NCI-H2029 (cell line): ENCODE measurements around the gene PNMA8C.
"Not testable (repeated sequence)": the region's sequence is repeated elsewhere in the genome, so short reads cannot be mapped to it uniquely, and the experiment has no call there.

Experiments used
- DNase-seq: peaks from one replicate; lab custom pipeline; 2025; lab: John Stamatoyannopoulos, UW

PNMA8C gene

DNA sequence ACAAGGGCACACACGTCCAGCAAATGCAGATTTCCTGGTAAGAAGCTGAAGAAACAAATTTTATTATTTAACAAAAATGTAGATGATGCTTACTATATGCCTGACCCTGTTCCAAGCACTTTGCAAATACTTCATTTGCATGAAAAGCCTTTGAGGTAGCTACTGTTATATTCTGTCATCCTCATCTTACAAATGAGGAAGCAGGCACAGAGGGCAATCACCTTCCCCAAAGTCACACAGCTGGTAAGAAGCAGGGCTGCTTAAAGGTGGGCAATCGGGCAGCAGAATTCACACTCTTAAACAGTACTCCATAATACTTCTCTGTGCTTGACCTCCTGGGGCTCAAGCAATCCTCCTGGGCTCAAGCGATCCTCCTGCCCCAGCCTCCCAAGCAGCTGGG, 18.3 kb upstream of the PNMA8C start:
- DNase-seq = no peak

DNA sequence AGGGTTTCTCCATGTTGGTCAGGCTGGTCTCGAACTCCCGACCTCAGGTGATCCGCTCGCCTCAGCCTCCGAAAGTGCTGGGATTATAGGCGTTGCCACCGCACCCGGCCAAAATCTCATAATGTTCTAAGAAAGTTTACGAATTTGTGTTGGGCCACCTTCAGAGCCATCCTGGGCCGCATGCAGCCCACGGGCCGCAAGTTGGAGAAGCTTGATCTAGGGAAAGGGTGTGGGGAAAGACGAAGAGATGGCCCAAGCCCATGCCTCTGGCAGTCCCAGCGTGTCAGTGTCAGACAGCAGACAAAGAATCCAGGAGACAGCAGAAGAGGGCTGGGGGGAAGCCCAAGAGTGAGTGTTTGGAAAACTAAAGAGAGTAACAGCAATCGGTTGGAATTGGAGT, 17.3 kb upstream of the PNMA8C start:
- no peak for DNase-seq

DNA sequence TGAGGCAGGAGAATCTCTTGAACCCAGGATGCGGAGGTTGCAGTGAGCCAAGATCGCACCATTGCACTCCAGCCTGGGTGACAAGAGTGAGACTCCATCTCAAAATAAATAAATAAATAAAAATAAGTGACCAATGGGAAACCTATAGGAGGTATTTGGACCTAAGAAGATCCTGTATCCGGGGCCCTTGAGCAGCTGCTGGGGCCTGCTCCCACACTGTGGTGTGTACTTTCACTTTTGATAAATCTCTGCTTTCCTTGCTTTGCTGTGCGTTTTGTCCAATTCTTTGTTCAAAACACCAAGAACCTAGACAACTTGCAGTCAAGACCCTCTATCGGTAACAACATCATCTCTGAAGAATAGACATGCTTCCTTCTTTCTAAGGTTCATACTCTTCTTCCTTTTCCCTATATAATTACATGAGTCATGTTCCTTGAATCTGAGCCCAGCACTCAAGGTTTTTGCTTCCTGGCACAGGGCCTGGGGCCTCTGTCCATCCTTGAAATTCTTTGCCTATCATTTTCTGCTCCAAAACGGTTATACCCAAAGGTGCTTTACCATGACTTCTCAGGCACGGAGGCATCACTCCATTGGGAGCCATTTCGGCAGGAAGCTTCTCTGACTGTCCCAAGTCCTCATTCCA, 14.2 kb upstream of the PNMA8C start:
- no peak for DNase-seq

DNA sequence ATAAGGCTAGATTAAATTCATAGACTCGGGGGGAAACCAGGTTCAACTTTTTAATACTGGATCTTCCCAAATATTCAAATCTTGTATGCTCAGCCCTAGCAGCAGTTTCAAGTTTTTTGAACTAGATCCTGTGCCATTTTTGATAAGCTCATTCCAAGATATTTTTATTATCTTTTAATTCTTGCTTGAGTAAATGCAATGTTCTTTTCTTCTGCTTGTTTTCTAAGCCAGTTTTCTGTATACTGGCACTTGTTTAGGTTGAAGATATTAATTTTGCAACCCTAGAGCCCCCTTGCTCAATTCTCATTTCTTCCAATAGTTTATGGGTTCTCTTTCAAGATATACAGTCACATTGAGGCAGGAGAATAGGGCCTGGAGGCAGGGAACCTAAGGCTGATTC, 13.1 kb upstream of the PNMA8C start:
- DNase-seq = no peak

DNA sequence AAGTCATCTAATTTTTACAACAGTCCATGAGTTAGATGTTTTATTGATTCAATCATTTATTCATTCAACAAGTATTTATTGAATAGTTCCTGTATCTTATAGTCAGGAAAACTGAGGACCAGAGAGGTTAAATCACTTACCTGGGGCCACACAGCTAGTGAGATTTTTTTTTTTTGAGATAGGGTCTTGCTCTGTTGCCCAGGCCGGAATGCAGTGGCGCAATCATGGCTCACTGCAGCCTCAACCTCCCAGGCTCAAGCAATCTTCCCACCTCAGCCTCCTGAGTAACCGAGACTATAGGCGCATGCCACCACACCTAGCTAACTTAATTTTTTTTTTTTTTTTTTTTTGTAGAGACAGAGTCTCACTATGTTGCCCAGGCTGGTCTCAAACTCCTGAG, 7.0 kb upstream of the PNMA8C start:
- DNase-seq = not testable (repeated sequence)

DNA sequence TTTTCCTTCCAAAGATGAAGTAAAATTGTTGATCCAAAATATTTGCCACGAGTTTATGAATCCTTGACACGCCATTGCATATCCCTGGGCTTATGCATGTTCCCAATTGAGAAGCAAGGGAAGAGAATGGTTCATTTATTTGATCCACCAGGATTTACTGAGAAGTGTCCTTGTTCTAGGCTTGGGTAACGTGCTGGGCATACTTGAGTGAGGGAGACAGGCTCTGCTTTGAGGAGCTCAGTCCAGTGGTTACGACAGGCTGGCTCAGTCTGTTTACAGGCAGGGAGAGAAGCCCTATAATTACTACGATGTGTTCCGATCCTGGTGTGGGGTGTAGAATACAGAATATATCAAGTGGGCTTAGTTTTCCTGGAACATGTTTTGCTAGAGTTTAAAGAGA, 6.3 kb upstream of the PNMA8C start:
- no peak for DNase-seq

DNA sequence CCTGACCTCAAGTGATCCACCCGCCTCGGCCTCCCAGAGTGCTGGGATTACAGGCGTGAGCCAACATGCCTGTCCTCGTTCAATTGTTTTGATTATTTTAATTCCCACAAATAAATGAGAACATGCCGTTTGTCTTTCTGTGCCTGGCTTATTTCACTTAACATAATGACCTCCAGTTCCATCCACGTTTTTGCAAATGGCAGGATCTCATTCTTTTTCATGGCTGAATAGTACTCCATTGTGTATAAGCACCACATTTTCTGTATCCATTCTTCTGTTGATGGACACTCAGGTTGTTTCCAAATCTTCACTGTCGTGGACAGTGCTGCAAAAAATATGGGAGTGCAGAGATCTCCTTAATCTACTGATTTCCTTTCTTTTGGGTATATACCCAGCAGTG, 4.7 kb upstream of the PNMA8C start:
- not testable (repeated sequence) for DNase-seq

DNA sequence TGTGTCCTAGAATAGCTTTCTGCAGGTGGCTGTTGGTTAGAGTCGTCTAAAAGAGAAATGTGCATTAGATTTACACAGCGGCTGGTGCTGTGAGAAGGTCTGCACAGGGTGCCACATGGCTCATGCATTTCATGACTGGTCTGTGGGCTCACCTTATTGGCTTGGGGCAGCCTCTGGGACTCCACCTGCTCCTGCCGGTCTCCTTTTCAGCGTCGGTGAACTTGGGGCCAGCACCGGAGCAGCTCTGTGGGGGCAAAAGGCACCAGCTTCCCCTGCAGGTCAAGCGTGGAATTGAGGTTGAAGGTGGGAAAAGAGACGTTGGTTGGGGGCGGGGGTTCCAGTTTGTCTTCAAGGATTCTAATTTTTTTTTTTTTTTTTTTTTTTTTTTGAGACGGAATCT, 3.1 kb upstream of the PNMA8C start:
- DNase-seq = no peak

DNA sequence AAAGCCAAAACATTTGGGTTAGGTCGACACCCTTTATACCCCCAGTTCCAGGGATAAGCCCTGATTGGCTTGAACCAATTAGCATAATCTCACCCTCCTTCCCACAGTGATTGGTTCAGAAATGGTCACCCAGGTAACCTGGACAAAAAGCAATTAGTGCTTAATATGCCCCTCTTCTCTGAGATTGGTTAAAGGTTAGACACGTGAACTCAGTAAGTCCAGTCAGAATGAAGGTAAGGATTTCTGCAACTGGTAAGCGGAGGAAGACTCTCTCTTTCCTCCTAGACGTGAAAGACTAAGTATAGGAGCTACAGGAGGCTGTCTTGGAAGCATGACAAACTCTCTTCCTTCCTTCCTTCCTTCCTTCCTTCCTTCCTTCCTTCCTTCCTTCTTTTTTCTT, 1.3 kb upstream of the PNMA8C start:
- no peak for DNase-seq

DNA sequence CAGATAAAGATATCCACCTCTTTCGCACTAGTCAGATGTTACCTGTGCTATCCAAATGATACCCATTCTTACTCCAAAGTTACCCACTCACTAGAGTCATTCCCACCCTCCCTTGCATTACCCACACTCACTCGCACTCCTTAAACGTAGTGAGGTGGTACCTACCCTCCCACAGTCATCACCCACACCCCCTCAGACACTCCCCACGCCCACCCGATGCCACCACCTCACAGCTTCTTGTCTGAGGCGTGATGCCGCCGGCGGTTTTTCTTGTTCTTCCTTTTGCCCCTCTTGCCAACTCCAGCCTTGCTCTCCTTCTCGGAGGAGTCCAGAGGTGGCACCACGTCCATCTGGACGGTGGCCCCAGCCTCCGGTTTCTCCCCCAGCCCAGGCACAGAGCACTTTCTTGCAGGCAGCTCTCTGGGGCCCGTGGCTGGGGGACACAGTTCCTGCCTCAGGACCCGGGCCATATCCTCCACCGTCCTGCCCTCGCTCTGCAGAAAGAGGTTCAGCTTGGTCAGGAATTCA, 1.2 kb downstream of the PNMA8C start:
- DNase-seq = no peak

DNA sequence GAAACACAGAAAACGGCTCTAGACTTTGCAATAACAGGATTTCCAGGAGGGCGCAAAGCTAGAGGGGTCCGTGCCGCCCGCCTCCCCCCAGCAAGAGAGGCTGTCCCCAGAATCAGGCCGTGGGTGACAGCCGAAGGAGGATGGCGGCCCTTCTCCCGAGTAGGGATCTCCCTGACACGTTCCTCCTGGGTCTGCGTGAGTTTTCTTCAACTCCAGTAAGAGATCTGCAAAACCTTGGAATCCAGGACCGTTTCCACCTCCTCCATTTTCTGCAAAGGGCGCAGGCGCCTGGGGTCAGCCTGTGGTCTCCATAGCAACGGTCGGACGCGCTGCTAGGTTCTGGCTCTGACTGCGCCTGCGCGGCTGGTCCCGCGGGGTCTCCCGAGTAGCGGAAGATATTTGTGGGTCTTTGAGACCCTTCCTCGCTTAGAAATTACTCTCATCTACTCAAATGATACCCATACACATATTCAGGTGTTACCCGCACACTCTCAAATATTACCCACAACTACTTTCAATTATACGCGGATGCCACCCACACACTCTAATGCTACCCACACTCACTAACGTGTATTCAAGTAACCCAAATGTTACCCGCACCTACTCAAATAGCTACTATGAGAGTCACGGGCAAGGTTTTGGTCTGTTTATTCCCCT, 2.1 kb downstream of the PNMA8C start:
- DNase-seq = peak; percentile 73

DNA sequence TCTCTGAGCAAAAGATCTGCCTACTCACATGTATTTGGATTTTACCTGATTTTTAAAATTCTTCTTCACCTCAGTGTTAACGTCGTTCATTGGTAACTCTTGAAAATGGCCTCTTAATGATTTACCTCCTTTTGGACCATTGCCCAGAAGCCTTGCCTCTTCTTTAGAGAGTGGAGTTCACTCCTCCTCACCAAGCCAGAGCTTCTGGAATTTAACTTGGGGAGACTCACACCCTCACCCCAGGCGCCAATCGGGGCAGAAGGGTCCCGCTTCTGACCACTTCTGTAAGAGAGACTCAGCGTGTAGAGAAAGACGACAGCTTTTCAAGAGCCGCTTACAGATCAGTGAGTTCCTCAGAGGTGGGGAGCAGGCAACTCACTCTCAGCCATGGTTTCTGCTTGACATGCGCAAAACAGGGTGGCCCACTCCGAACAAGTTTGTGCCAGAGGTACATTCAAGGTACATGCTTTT, 2.7 kb downstream of the PNMA8C start:
- no peak for DNase-seq

DNA sequence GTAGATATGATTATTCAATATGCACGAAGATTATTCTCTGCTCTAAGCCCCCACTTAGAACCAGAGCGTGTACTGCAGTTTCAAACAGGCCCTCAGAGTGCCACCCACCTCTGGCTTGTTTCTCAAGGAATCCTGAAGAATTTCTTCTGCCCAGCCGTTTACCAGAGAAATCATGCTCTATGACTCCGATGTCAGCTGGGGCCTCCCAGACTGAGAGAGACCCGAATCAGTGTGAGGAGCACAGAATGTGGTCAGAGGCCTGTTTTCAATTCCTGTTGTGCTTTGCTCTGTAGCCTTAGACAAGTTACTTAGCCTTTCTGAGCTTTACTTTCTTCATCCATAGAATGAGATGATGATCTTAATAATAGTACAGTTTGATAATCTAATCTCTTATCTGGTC, 5.5 kb downstream of the PNMA8C start:
- DNase-seq = no peak

DNA sequence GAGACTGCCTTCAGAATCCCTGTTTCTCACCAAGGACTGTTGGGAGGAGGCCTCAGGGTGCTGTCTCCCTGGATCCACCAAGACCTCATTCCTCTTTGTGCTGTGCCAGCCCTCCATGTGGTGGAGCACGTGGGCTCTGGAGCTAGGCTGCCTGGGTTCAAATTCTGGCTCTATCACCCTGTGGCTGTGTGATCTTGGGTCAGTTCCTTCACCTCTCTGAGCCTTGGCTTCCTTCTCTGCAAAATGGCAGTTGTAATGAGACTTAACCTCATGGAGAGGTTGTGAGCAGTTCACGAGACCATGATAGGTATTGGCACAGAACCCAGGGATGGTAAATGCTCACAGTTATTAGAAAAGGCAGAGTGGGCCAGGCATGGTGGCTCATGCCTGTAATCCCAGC, 6.4 kb downstream of the PNMA8C start:
- no peak for DNase-seq

DNA sequence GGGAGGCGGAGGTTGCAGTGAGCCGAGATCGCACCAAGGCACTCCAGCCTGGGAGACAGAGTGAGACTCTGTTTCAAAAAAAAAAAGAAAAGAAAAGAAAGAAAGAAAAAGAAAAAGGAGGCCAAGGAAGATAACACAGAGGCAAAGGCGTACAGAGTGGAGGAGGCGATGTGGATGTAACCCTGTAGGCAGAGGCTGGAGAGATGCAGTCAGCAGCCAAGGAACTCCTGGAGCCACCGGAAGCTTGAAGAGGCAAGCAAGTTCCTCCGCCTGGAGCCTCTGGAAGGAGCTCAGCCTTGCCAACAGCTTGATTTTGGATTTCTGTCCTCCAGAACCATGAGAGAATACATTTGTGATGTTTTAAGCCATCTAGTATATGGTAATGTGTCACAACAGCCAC, 8.7 kb downstream of the PNMA8C start:
- no peak for DNase-seq

DNA sequence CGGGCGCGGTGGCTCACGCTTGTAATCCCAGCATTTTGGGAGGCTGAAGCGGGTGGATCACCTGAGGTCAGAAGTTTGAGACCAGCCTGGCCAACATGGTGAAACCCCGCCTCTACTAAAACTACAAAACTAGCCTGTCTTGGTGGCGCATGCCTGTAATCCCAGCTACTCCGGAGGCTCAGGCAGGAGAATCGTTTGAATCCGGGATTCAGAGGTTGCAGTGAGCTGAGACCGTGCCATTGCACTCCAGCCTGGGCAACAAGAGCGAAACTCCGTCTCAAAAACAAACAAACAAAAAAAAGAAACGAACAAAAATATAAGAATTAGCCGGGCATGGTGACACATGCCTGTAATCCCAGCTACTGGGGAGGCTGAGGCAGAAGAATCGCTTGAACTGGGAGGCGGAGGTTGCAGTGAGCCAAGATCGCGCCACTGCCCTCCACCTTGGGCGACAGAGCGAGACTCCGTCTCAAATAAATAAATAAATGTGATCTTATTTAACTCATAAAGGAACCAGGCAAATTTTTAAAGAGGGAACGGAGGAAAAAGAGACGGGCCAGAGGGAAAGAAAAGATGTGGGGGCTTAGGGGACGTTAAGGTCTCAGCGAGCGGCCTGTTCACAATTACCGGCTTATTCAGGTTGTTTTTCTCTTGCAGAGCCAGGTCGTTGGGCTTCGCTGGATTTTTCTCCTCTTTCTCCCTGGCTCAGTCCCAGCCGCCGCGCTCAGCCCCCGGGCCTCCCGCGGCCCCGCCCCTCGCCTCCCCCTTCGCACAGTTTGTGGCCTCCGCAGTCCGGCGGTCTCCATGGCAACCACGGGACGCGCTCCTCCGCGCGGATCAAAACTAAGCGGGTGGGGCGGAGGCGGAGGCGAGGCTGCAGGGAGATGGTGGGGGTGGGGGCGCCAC, 12.7 kb downstream of the PNMA8C start:
- DNase-seq = peak; percentile 85

DNA sequence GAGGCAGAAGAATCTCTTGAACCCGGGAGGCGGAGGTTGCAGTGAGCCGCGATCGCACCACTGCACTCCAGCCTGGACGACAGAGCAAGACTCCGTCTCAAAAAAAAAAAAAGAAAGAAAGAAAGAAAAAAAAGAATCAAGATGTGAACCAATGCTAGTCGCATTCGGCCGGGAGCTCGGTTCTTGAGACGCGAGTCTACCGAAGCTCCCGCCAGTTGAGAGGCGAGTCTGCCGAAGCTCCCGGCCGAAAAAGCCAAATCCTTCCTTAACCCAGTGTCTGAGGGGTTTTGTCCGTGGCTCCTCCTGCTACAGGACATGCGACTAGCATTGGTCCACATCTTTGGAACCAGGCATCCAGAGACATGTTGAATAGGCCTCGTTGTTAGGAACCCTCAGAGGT, 13.8 kb downstream of the PNMA8C start:
- not testable (repeated sequence) for DNase-seq

DNA sequence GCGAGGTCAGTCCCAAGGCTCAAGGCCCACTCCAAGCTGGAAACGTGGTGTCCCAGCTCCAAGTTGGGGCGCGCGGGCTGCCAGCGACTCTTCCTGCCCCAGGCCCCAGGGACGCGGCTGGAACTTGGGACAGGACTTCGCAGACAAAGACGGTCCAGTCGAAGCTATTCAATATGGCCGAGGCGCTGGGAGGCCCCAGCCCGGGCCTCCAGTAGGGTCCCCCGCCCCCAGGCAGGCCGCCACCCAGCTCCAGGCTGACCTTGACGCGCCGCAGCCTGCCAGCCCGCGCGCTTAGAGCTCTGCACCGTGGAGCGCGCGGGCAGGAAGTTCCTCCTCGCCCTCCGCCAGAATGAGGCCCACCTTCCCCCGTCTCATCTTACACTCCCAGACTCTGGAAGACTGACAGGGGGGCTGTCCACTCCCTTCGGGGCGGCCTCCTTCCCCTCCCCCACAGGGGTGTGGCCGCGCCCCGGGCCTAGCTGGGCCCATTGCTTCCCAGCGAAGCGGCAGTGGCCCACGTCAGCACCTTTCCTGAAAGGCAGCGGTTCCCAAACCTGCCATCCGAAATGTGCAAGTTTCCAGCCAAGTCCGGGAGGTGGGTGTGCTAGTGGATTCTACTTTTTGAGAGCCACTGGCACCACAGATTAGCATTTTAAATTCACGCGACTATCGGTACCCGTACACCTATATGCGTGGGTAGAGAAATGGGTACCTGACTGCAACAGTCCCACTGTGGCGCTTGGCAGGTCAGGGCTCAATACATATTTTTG, 15.3 kb downstream of the PNMA8C start, which contains the start of gene CCDC8:
Gene CCDC8 (minus strand): TSS at position 303 of the 770 bp plus-strand sequence. CDS start 754 bp downstream, outside the sequence.
- no peak for DNase-seq

DNA sequence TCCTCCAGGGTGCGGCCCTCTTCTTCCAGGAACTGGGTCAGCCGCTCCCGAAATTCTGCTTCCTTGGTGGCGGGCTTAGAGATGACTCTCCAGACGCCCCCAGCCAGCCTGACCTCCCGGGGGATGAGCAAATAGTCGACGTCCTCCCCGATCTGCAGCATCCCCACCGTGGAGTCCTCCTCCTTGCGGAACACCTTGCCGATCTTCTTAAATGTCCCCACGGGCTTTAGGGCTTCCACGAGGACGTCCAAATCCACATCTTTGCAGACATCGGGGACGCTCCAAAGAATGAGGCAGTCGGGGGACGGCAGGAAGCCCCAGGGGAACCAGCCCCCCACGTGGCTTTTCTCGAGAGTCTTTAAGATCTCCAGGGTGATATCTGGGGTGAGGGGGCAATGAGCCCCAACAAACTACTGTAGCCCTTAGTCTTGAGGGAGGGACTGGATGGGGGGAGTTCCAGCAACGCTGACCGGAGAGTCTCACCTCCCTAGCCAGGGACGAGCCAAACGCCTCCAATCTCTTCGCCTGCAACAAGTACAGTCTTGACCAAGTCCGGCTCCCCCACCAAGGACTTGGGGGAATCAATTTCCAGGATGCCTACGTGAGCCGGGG, 16.0 kb downstream of the PNMA8C start:
- DNase-seq = no peak

DNA sequence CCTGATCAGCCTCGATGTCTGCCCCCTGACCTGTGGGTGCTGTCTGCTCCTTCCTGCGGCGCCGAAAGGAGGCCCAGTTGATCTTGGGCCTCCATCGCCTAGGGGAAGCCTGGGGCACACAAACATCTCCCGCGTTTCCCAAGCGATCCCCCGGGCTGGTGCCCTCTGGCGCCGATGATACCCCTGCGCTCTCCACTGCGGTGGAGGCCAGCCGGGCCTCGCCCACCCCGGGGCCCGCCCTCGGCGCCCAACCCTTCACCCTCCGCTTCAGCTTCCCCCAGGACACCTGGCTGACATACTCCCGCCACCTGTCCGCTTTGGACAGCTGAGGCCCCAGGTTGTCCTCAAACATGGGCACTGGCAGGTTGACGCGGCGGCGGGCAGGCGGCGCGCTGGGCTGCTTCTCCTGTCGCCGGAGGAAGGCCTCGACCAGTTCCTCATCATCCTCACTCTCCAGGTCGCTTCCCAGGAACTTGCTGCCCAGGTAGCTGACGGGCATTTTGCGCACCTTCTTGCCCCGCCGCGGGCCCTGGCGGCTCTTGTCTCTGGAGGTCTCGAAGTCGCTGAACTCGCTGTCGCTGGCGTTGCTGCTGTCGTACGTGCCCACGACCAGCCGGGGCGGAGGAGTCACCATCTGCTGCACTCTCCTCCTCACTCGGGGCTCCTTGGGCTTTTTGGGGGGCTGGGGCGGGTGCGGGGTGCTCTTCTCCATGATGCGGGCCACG, 16.6 kb downstream of the PNMA8C start:
- DNase-seq = no peak
